GM18499 (cell line): ENCODE data around the gene FAM217A.
"Not testable (repeated sequence)": the region's sequence is repeated elsewhere in the genome, so short reads cannot be mapped to it uniquely, and the experiment has no call there.

Experiments used
- ATAC-seq: cut with Tn5 transposase; IDR thresholded peaks from one replicate; pipeline ENCODE4 v1.9.1; 2021; ENCODE audit warnings: moderate number of reproducible peaks; ENCODE audit not compliant: insufficient read depth, unreplicated experiment

The FAM217A gene

DNA sequence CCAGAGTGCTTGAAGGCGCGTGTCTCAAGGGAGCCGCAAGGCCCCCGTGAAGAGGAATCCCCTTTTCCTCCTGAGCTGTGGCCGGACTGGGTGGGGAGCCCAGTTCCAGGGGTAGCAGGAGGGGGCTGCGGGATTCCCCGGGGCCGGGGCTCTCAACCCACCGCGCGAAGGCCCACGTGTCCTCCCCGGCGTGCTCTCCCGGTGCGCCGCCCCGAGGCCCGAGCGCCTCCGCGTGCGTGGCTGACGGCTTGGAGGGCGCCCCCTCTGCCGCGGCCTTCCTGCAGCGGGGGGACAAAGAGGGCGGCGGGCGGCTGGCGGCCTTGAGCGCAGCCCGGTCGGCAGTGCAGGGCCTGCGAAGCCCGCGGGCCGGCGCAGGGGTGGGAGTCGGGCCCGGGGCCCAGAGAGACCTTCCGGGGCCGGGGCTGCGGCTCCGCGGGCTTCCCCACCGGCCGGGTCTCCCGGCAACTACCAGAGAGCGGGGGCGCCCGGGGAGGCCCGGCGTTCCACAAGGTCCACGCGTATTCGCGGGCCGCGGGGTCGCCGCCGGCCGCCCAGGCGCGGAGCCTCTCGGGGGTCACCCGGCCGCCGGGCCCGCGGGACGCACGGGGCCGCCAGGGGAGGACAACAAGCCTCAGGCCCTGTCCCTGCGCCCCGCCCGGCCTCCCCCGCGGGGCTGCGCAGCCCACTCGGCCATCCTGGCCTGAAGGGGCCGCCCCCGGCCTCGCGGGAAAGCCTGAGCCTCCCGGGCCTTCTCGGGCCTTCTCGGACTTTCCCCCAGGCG lies at the start of gene FAM217A:
FAM217A (minus strand) TSS at position 447 of the 781 bp plus-strand sequence. CDS start 1,723 bp downstream, outside the sequence.
- no peak for ATAC-seq

DNA sequence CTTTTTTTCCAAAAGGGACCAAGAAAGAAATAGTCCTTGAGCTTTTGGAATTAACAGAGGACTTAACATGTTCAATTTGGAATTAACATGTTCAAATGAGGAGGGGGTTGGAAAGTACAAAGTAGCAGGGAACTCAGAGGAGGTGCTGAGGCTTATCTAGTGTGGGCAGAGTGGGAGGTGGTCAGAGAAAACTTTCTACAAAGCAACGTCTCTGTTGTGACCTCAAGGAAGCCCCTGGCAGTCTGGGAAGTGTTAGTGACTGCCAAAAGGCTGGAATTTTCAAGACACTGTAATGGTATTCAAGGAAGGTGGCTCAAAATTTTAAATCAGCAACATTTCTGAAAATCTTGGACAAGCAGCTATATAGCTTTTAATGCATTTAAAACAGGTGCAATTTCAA lies 49.1 kb upstream of the FAM217A start:
- no peak for ATAC-seq

GRCh38 chr6:4125933-4126864 lies 47.3 kb upstream of the FAM217A start:
- ATAC-seq: no peak

DNA sequence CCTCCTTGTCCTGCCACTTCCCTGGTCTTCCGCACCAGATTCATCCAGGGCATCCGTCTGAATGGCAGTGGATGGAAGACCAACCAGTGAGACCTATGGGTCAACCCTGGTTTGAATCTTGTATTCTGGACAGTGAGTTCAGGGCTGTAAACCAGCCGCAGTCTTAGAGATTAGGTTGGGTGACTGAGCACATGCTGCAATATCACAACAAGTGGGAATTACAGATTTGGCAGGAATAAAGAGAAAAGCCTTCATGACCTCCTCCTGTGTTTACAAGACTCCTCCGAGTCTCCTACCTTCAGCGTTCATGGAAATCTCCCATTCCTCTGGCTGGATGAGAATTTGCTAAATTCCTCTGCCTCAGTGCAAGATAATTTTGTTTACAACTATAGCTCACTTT lies 46.6 kb upstream of the FAM217A start:
- no peak for ATAC-seq

- no peak for ATAC-seq
Measured at GRCh38 chr6:4124351-4124750, 45.4 kb upstream of the FAM217A start.

- ATAC-seq: no peak
Measured at GRCh38 chr6:4115741-4116140, 36.8 kb upstream of the FAM217A start.

DNA sequence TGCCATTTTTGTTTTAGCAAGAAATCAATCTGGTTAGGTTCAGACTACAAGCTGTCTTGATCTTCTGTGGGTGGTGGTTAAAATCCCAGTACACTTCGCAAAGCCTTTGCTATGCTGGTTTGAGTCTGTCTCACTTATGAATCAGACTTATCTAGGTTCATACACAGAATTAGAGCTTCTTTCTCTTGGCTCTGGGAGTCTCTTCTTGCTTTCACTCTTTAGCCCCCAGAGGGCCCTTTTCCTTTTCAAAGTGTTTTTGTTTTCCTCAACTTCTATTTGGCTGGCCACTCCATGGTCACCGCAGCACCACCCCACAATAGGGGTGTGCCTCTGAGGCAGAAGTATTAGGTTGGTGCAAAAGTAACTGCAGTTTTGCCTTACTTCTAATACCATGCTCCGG lies 35.2 kb upstream of the FAM217A start:
- ATAC-seq: no peak

DNA sequence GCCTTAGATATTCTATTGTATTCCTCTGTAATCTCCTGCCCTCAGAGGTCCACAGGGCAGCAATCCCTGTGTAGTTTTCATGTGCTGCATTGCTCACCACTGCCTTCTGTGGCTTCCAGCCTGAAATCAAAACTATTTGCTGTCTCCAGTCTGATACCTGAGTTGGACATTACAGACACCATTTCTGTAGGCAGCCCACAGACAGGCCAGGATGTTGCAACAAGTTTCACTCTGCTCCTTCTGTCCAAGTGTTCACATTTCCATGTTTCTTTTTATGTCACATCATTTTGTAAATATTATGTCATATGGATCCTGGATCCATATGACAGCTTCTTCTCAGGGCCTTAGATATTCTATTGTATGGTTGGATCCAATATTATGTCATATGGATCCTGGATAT lies 34.7 kb upstream of the FAM217A start:
- no peak for ATAC-seq

- ATAC-seq: no peak
Measured at GRCh38 chr6:4112366-4112765, 33.4 kb upstream of the FAM217A start.

GRCh38 chr6:4109363-4109815 lies 30.5 kb upstream of the FAM217A start:
- ATAC-seq: not testable (repeated sequence)

DNA sequence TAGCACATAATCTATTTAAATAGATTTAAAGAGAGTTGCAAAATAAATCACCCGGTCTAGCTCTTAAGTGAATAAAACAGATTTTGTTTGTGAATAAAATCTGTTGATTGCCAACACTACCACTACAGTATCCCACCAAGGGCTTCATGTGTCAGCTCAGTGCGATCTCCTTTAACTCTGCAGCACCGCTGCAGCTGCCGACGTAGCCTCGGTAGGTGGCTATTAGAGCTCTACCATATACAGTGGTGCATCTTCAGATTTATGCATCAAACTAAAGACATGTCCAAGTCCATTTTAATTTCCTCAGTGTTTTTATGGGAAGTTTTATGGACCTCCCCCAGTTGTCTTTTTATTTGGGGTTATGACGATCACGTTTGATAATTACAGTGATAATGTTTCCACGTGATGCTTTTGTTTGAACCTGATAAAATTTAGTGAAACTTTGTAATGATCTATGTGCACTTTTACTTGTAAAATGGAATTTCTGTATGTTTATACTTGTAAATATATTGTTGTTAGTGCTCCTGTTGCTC lies 29.7 kb upstream of the FAM217A start:
- no peak for ATAC-seq

- no peak for ATAC-seq
Measured at GRCh38 chr6:4107873-4108272, 28.9 kb upstream of the FAM217A start.

DNA sequence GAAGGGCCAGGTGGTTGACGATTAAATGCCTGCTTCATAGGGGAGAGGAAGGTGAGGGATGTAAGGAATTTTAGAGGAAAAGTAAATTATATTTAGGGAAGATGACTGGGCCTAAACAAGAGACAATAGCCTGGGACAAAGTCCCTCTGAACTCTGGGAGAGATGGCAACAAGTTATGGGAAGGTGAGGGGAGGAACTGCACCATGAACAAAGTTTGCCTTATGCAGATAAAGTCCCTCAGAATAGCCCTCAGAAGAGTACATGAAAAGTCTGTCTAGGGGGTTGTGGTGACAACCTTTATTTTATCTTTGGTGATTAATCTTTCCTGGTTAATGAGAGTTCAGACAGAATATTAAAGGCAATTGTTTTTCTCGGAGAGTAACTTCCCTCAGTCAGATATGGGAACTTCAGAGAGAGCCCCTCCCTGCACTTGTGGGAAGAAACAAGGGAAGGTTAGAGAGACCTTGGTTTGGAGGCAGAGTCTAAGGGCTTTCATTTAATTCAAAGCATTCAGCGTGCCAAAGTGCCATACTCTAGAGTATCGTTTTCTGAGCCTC lies 27.1 kb upstream of the FAM217A start:
- no peak for ATAC-seq

DNA sequence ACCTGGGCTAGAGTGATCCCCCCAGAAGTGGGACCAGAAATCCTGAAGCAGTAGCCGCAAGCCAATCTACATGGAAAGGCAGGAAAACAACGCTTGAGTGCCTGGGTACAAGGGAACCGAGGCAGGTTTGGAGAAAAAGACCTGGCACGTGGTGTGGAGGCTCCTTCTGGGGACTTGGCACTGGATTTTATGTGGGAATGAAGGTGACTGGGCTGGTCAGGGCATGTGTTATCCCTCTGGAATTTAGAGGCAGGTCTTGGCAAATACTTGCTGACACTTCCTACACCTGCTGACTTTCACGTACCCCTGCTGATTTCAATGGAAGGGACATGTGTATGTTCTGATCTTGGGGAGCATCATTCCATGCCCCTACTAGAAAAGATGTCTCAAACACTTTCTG lies 25.0 kb upstream of the FAM217A start:
- no peak for ATAC-seq

DNA sequence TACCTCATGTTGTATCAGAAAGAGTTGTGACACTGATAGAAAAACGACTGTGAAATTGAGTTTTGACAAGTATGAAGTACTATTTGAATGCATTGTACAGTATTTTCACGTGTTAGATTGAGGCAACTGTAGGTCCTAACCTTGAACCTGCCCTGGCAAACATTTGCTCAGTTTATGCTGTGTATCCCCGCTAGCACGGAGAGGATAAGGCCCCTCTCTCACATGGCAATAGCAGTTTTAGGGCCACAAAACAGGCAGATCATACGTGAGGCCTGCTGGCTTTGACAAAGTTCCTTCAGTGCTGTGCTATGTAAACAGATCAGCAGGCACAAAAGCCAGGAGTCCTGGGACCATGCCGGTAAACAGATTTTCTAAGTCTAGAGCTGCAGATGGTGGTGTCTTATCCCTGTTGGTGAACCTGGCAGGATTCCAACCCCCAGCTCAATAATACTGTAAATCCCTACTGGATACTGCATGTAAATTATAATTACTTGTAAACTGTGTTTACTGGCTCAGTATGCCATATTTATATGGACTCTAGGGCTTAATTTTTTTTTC lies 23.8 kb upstream of the FAM217A start:
- no peak for ATAC-seq

GRCh38 chr6:4101298-4101697 lies 22.4 kb upstream of the FAM217A start:
- ATAC-seq: no peak

DNA sequence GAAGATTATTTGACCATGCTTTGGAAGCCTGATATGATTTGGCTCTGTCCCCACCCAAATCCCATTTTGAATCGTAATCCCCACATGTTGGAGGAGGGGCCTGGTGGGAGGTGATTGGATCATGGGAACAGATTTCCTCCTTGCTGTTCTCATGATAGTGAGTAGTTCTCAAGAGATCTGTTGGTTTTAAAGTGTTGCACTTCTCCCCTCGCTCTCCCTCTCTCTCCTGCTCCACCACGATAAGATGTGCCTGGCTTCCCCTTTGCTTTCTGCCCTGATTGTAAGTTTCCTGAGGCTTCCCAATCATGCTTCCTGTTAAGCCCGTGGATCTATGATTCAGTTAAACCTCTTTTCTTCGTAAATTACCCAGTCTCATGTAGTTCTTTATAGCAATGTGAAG lies 21.7 kb upstream of the FAM217A start:
- ATAC-seq: no peak

GRCh38 chr6:4093288-4093687 lies 14.4 kb upstream of the FAM217A start:
- no peak for ATAC-seq

GRCh38 chr6:4091941-4092340 lies 13.0 kb upstream of the FAM217A start:
- no peak for ATAC-seq

DNA sequence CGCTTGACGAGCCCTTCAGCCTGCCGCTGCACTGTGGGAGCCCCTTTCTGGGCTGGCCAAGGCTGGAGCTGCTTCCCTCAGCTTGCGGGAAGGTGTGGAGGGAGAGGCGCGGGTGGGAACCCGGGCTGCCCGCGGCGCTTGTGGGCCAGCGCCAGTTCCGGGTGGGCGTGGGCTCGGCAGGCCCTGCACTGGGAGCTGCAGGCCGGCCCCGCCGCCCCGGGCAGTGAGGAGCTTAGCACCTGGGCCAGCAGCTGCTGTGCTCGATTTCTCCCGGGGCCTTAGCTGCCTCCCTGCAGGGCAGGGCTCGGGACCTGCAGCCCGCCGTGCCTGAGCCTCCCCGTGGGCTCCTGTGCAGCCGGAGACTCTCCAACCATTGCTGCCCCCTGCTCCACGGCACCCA lies 11.1 kb upstream of the FAM217A start:
- ATAC-seq: not testable (repeated sequence)
